Limb (tissue), 2 donors: ENCODE results near the gene XPR1.

Experiments used
- DNase-seq, 2 donors: peaks; one replicate each; pipeline ENCODE4 v3.0.0-alpha.2; 2016; ENCODE audit errors: extremely low spot score in 2 of 2

Gene XPR1

GRCh38 chr1:180631766-180632325, at the start of gene XPR1:
Gene XPR1 (plus strand): TSS chr1:180632022. CDS start chr1:180632202, 180 bp downstream.
- DNase-seq: peak; percentile 99

- no peak for DNase-seq
These were observed 47.0 kb upstream of the XPR1 start for GRCh38 chr1:180584869-180585268.

GRCh38 chr1:180585994-180586359, 45.8 kb upstream of the XPR1 start:
- no peak for DNase-seq

DNA sequence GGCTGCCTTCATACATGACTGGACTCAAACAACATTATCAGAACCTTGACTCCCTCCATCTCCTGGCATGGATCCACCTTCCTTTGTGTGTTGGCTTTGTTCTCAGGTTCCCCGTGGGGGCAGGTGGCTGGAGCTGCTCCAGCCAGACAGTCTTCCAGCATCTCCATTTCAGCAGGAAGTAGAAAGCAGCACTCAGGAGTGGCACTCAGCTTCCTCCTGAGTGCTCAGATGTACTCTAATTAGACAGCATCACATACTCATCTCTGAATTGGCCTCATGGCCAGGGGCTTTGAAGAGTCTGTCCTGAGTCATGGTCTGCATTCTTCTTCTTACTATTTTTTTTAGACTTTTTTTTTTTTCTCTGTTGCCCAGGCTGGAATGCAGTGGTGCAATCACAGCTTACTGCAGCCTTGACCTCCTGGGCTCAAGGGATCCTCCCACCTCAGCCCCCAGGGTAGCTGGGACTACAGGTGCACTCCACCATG, 45.1 kb upstream of the XPR1 start:
- no peak for DNase-seq

DNA sequence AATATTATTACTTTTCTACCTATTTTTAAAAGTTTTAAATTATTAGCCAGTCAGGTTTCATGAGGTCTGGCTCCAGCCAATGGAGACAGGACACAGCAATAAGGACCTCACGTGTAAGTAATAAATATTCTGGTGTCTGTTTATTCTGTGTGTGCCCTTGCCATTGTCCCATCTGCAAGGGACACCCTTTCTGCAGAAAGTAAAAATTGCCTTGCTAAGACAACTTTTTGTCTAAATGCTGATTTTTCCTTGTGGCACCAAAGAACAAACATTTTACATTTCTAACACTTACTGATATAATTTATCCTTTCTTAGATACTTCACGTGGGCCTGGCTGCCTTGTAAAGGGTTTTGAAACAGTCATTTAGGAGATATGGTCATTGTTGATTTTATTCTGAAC, 43.7 kb upstream of the XPR1 start:
- DNase-seq: no peak

DNA sequence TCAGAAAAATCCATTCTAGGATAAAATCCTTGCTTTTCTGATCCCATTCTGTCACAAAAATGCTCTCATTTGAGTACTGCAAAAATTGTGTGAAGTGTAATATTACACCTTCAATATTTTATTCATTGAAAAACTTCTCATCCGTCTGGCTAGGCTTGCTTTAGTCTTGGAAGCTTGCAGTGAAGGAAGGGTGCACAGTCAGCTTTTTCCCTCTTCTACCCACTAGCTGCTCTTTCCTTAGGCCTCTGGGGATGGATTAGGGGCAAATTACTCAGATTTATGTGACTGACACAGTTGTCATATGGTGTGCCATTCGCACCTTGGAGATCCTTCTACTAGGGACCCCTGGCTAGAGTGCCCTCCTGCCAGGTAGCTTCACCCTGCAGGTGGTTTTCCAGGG, 40.9 kb upstream of the XPR1 start:
- DNase-seq: no peak

- no peak for DNase-seq
These were observed 38.4 kb upstream of the XPR1 start for GRCh38 chr1:180593382-180593781.

DNA sequence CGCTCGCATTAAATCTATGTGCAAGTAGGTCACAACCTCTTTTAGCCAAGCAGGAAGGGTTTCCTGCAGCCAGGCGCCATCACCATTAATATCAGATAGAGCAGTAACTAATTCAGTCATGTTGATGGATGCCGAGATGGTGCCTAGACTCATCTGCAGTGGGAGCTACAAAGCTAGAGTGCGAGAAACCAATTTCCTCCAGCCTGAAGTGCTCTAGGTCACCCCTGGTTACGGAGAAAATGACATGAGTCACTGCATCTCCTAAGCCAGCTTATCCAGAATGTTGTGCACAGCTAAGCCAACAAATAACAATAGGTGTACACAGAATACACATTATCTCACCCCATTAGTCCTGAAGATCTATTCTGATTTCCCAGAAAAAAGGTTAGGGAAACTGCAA, 37.1 kb upstream of the XPR1 start:
- DNase-seq: no peak

DNA sequence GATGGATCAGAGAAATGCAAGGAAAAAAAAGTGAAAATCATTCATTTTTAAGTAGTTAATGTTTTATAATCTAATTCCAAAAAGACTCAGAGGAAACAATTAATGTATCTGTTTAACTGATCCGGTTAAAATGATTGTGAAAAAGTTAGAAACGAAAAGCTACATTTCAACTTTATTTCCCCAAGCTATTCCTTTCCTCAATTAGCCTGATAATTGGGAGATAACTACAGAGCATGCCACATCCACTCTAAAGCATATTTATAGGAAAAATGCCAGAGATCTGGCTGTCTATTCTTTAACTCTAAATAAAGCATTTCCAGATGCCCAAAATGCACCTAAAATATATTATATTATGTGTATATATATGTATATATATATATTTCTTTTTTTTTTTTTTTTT, 35.9 kb upstream of the XPR1 start:
- no peak for DNase-seq

DNA sequence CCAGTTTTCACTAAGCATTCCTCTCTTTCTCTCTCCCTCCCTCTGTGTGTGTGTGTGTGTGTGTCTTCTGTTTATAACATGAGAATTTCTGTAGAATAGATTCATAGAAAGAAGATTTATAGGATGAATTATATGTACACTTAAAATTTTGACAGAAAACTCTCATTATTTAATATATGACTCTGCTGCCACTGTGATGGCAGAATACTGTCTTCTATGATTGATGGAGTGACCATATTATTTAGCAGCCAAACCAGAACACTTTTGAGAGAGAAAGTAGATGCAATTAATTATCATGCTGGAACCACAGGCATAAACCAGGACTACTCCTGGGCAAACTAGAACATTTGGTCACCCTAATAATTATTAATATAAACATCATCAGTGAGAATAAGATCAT, 34.3 kb upstream of the XPR1 start:
- no peak for DNase-seq

DNA sequence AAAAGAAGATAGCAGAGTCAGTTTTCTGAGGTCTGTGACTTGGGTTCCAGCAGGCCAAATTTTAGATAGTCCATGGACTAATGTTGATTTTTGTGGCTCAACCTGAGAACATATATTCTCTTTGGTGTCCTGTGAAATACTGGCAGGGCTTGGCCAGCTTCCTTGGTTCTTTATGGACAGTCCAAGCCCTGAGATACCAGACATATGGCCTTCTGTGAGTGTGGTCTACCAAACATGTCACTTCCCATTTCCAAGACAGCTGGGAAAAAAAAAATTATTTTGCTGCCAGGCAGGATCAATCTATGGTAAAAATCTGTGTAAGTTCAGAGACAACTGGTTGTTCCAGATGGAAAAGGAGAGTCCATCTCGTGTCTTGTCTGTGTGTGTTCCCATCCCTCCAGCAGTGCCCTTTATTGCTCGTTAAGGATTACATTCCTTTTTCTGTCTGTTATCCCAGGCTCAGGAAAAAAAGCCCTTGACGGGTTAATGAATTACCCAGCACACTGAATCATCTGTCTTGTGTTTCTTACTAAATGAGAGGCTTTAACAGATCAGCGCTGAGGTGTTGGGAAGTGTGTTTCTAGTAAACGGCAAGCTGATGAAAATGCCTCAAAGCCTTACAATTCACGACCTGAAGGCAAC, 33.4 kb upstream of the XPR1 start:
- no peak for DNase-seq

- DNase-seq: no peak
These were observed 31.5 kb upstream of the XPR1 start for GRCh38 chr1:180600343-180600742.

DNA sequence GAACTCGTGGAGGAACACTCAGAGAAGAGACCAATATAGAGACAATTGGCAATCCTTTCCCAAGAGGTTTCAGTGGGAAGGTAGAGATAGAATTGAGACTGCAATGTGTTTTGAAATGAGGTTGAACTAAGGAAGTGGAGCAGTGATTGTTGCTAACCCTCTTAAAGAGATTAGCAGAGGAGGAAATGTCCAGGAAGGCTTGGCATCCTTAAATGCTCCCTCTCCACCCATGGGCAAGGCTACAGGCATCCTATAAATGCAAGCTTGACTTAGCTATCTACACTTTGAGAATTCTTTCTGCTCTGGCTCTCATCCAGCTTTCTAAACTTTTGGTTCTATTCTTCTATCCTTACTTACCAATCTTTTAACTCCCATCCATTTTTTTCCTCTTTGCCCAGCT, 30.3 kb upstream of the XPR1 start:
- no peak for DNase-seq

- DNase-seq: no peak
These were observed 28.5 kb upstream of the XPR1 start for GRCh38 chr1:180603223-180603849.

GRCh38 chr1:180603850-180604226, 28.0 kb upstream of the XPR1 start:
- DNase-seq: no peak

GRCh38 chr1:180606155-180606554, 25.7 kb upstream of the XPR1 start:
- DNase-seq: no peak

- no peak for DNase-seq
These were observed 21.9 kb upstream of the XPR1 start for GRCh38 chr1:180609643-180610555.

- DNase-seq: no peak
These were observed 21.2 kb upstream of the XPR1 start for GRCh38 chr1:180610556-180611015.

DNA sequence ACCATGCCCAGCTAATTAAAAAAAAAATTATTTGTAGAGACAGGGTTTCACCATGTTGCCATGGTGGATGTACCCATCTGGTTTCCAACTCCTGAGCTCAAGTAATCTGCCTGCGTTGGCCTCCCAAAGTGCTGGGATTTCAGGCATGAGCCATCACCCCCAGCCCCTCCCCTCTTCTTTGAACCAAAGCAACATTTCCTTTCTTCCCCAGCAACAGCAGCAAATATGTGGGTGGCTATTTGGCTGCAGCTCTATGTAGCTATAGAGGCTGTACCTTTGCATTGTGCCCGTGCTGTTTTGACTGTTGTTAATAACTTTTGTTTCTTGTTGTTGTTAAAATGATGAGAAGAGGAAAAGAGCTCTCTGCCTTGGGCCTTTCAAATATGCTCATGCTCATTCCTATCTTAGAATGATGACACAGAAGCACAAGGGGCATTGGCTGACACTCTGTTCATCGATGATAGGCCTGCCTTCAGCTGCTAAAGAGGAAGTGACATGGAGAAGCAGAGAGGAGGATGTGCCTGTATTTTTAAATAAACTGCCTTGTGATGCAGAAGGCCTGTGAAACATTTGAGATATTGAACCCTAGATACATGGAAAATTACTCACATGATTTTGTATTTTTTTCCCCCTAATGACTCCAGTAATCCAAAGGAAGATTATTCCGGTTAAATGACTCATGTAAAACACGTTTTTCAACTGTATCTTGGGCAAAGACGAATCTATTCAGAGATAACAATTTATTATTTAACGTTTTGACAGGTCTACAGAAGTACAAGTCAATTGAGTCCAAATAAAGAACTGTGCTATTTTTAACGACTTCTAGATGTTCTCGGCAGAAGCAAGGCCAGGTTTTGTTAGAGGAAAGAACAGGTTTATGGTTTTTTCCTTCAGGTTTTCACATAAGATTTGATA, 20.5 kb upstream of the XPR1 start:
- DNase-seq: no peak

GRCh38 chr1:180612632-180613031, 19.2 kb upstream of the XPR1 start:
- no peak for DNase-seq

- no peak for DNase-seq
These were observed 17.1 kb upstream of the XPR1 start for GRCh38 chr1:180614730-180615129.
